ENCODE results near the gene CRY2. TPM values are rescaled to one million over a fixed set of nuclear protein-coding genes. Genes with fewer than 3 reads are reported as not detected.
A peak's percentile ranks its signal among the peaks of the same experiment; 100 is the strongest.

CRY2 gene
- total and polyA plus RNA-seq, 4 donors: 16.7 to 72.9 (median 33.0) TPM

GRCh38 chr11:45860348-45860747 lies 13.1 kb downstream of the CRY2 start:
- WGBS: 86% methylated on average over 5 of the region's 5 CpGs
- Histone ChIP-seq H3K27ac (ENCODE audit: low read depth in 1 of 2, low read length in 2 of 2) (peak overlapping the region in 1 of 2 donors; percentile 42), H3K9me3 (ENCODE audit: control insufficient read depth in 4 of 4, low read length in 3 of 4) (no peaks in the 10 kb centered on the region), H3K9ac (ENCODE audit: low read depth in 1 of 2, low read length in 2 of 2) (no peak overlapping the region), H3K27me3 (ENCODE audit: control insufficient read depth in 4 of 4, insufficient read depth in 4 of 4, low read length in 3 of 4) (no peaks in the 10 kb centered on the region), H3K4me3 (ENCODE audit: low read depth in 1 of 3, low read length in 3 of 3) (no peak overlapping the region), H3K36me3 (ENCODE audit: control insufficient read depth in 4 of 4, insufficient read depth in 3 of 4, low read depth in 1 of 4, low read length in 3 of 4) (peaks cover 7 to 78% (median 60%) of the 10 kb centered on the region in 4 donors), H3K4me1 (ENCODE audit: control insufficient read depth in 4 of 4, insufficient read depth in 4 of 4, low read length in 3 of 4) (peaks cover 19 to 55% (median 50%) of the 10 kb centered on the region in 4 donors)
- DNase-seq (ENCODE audit: low spot score): no peak
- no peak for TF ChIP-seq GABPA (IDR thresholded peaks at IDR 0.05 in 1 of 2, conservative IDR thresholded peaks at IDR 0.05 in 1 of 2)
- TF ChIP-seq TAF1 (conservative IDR thresholded peaks at IDR 0.05): no peak
- no peak for TF ChIP-seq CTCF (IDR thresholded peaks at IDR 0.05; ENCODE audit: low read depth, low read length, missing input control)
- TF ChIP-seq MAX (IDR thresholded peaks at IDR 0.05): no peak
- no peak for TF ChIP-seq HNF4G (IDR thresholded peaks at IDR 0.05)
- TF ChIP-seq RAD21 (IDR thresholded peaks at IDR 0.05): no peak
- no peak for TF ChIP-seq JUND (IDR thresholded peaks at IDR 0.05)
- TF ChIP-seq EGR1 (IDR thresholded peaks at IDR 0.05; ENCODE audit: low read depth in 2 of 2): no peak
- no peak for TF ChIP-seq SP1 (IDR thresholded peaks at IDR 0.05)
- no peak for TF ChIP-seq REST (IDR thresholded peaks at IDR 0.05)
- TF ChIP-seq NR2F2 (IDR thresholded peaks at IDR 0.05): no peak

GRCh38 chr11:45860764-45861510 lies 13.7 kb downstream of the CRY2 start:
- no peaks in the 10 kb centered on the region for H3K9me3 ChIP-seq (ENCODE audit: control insufficient read depth in 4 of 4, low read length in 3 of 4)
- no peak overlapping the region for H3K4me3 ChIP-seq (ENCODE audit: low read depth in 1 of 3, low read length in 3 of 3)
- H3K9ac ChIP-seq (ENCODE audit: low read depth in 1 of 2, low read length in 2 of 2): no peak overlapping the region
- peaks cover 7 to 78% (median 61%) of the 10 kb centered on the region in 4 donors for H3K36me3 ChIP-seq (ENCODE audit: control insufficient read depth in 4 of 4, insufficient read depth in 3 of 4, low read depth in 1 of 4, low read length in 3 of 4)
- no peak overlapping the region for H3K27ac ChIP-seq (ENCODE audit: low read depth in 1 of 2, low read length in 2 of 2)
- DNase-seq (ENCODE audit: low spot score): no peak
- peaks cover 19 to 49% (median 44%) of the 10 kb centered on the region in 4 donors for H3K4me1 ChIP-seq (ENCODE audit: control insufficient read depth in 4 of 4, insufficient read depth in 4 of 4, low read length in 3 of 4)
- 93% methylated on average over 10 of the region's 10 CpGs for WGBS
- no peaks in the 10 kb centered on the region for H3K27me3 ChIP-seq (ENCODE audit: control insufficient read depth in 4 of 4, insufficient read depth in 4 of 4, low read length in 3 of 4)
- TF ChIP-seq HNF4A (conservative IDR thresholded peaks at IDR 0.05) (no peak), ZBTB33 (IDR thresholded peaks at IDR 0.05) (no peak), SP1 (IDR thresholded peaks at IDR 0.05) (no peak), RAD21 (IDR thresholded peaks at IDR 0.05) (no peak), FOXA2 (IDR thresholded peaks at IDR 0.05) (no peak), TAF1 (conservative IDR thresholded peaks at IDR 0.05) (no peak), CTCF (IDR thresholded peaks at IDR 0.05; ENCODE audit: low read depth, low read length, missing input control) (no peak), MAX (IDR thresholded peaks at IDR 0.05) (no peak), ATF3 (IDR thresholded peaks at IDR 0.05) (no peak), YY1 (IDR thresholded peaks at IDR 0.05) (no peak), HNF4G (IDR thresholded peaks at IDR 0.05) (no peak), FOXA1 (IDR thresholded peaks at IDR 0.05) (no peak), EGR1 (IDR thresholded peaks at IDR 0.05; ENCODE audit: low read depth in 2 of 2) (no peak), JUND (IDR thresholded peaks at IDR 0.05) (no peak)

All from liver (tissue), 9 donors.